SHP77 treated with DMSO at 0.1 percent for 48 hours (cell line): ENCODE results near the gene ITGB4.

ENCODE experiments used
- DNase-seq: peaks from one replicate; lab custom pipeline; 2025; lab: John Stamatoyannopoulos, UW

The ITGB4 gene

DNA sequence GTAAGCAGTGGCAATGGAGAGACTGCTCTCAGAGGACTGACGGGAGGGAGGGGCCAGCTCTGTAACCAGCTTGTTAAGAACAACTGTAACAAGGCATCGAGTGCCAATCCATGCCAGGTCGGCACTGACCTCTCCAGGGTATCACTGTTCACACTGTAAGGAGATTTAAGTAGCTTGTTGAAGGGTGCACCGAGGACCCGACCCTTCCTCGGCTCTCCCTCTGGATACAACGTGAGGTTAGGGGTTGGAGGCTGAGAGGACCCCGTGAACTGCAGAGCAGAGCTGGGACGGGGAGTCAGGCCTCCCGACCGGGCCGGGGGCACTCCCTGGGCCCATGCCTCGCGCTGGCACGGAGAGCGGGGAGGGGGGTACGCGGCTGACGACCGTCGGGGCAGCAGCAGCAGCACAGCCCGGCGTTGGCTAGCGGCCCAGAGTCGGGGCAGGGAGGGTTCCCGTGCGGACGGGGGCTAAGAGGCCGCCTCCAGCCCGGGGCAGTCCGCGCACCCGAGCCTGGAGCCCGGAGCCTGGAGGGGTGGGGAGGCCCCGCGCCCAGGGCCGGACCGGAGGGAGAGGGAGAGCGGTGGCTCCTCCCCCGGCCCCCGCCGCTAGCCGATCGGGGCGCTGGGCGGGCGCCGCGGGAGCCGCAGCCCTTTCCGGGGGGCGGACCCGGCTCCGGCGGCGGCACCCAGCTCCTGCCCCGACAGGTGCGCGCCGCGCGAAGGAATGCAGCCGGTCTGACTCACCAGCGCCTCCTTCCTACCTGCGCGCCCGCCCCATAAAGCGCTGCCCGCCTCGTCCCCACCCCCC is at the start of gene ITGB4:
TSS of gene ITGB4 (plus strand) at position 804 of the 807 bp plus-strand sequence. CDS start 3,245 bp downstream, outside the sequence.
- DNase-seq, result no peak

GRCh38 chr17:75672011-75672410 is 49.2 kb upstream of the ITGB4 start:
- DNase-seq, result no peak

- DNase-seq, result no peak
Observed at GRCh38 chr17:75673487-75673886, 47.8 kb upstream of the ITGB4 start.

DNA sequence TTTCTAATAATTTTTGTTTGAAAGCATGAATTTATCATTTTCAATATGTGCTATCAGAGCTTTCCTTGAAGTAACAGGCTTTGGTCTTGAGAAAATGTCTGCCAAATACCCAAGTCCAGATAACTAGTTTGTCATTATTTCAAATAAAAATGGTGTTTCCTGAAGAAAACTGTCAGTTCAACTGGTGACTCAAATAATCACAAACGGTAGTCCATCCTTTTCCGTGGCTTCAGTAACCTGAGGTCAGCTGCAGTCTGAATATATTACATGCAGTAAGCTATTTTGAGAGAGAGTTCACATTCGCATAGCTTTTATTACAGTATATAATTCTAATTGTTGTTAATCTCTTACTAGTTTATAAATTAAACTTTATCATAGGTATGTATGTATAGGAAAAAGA is 44.8 kb upstream of the ITGB4 start:
- DNase-seq, result no peak

DNA sequence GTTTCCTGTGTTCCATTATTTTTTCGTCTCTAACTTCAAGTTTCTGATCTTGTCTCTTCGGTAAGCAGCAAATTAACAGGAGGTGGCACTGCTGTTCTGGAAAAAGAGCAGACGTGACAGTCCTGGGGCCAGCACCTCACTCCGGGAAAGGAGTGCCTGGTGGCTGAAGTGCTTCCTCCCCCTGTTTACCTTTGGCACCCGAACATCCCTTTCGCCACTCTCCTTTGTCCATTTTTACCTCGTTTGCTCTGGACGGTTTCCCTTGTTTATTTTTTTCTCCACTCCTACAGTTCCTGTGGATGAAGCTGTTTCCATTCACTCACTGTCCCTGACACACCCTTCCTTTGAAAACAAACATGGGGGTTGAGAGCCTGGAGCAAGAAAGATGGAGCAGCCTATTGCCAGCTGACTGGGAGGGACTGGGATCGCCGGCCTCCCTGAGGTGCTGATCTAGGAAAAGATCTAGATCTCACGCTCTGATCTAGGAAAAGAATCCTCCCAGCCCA is 41.5 kb upstream of the ITGB4 start:
- DNase-seq, result no peak

GRCh38 chr17:75680431-75680830 is 40.8 kb upstream of the ITGB4 start:
- DNase-seq, result no peak

- DNase-seq, result no peak
Observed at GRCh38 chr17:75681289-75681688, 40.0 kb upstream of the ITGB4 start.

DNA sequence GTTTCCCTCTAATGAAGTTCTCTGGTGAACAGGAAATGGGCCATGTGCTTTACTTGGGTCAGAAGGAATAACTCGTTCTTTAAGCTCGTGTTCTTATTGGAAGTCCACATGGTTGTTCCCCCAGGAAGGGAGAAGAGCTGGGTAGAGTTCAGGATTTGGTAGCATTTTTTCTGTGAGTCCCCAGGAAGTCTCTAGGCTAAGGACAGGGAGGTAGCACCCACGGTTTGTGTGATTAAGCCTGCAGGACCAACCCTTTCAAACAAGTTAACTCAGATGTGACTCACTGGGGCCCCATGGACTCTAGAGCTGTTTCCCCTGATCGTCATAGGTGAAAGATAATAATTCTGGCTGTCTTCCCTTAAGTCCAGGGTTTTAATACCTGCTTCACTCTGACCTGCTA is 37.7 kb upstream of the ITGB4 start:
- no peak for DNase-seq

DNA sequence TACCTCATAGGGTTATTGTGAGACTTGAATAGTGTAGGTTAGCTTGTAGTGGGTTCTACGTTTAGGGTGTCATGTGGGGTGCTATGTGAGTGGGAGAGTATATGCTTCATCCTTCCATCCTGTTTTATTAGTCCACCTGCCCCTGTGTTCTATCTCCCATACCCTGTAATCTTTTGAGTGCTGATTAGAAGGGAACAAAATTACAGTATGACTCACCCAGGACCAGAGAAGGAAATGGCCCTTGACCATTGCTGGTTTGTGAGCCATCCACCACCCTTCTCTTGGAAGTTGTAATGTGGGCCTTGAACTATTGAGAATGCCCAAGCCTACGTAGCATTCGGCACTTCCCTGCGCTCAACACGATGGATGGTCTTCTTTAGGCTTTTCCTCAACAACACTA is 37.0 kb upstream of the ITGB4 start:
- DNase-seq, result no peak

GRCh38 chr17:75684924-75685323 is 36.3 kb upstream of the ITGB4 start:
- no peak for DNase-seq

DNA sequence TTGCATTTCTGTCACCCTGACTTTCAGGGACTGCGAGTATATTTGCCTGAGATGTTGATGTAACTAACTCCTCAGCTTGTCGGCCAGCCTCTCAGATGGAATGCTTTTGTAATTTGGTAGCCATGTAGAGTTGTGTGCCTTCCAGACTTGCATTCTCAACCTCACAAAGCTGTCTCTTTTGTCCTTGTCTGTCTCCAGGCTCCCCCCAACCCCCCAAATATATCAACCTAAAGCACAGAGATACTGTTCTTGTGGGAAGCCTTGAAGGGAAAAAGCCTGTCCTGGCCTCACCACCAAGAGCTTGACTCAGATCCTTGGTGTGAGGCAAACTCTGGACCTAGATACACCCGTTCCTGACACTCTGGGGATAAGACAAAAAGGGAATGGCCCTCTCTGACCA is 35.8 kb upstream of the ITGB4 start:
- DNase-seq, result no peak

- no peak for DNase-seq
Observed at GRCh38 chr17:75688209-75688825, 32.9 kb upstream of the ITGB4 start.

GRCh38 chr17:75689441-75689873 is 31.8 kb upstream of the ITGB4 start:
- no peak for DNase-seq

- DNase-seq, result no peak
Observed at GRCh38 chr17:75691371-75691791, 29.9 kb upstream of the ITGB4 start.

GRCh38 chr17:75691801-75692626 is 29.2 kb upstream of the ITGB4 start:
- DNase-seq, result no peak

DNA sequence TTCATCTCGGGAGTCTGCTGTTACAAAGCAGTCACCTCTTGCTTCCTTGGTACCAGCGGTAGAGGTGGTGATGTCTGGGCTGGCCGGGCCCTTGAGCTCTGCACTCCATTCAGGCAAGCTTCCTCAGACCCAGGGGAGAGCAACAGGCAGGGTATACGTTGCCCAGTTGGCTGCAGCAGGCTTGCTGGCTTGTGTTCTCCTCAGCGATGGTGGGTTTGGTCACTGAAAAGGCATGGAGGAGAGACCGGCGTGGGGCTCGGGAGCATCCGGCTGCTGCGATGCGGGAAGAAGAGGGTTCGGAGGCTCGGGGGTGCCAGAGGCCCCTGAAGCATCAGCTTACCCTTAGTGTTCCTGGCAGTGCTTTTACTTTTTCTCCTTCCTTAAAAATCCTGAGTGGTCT is 28.3 kb upstream of the ITGB4 start:
- no peak for DNase-seq

DNA sequence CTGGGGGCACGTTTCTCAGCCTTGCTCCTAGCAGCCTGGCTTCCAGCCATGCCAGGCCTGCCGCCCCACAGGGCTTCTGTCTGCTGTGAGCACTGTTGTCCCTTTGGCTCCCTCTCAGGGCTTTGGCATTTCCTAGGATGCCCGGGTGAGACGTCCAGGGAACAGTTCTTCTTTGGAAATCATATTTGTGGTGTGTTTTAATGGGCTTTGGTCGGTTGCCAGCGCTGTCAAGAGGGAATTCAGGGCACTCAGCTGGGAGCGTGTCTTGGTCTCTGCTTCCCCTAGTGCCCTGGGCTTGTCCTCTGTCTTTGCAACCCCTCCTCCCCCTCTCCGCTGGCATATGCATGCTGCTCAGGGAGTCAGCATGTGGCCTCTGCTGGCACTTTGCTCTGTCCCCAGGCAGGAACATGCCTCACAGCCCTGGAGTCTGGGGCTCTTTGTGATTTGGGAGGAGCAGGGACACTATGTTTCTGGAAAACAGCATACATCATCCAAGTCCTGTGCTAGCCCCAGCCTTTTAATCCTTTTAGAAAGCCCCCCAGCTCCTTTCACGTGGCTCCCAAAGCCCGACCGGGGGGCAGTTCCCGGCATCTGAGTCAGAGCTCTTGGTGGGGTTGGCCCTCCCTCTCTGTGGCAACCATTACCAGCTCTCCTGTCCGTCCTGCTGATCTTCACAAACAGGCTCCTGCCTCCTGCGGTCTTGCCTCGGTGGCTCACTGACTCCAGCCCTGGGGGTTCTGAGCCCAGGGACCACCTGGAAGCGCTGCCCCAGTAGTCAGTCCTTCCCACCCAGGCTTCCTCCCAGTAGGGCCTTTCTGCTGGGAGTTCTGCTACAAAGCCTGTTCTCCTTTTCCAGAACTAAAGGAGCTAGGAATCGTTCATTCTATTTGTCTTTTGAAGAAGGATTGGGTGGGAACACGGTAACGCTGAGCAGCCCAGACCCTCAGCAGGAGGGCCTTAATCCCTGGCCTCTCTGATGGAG is 27.5 kb upstream of the ITGB4 start:
- no peak for DNase-seq

DNA sequence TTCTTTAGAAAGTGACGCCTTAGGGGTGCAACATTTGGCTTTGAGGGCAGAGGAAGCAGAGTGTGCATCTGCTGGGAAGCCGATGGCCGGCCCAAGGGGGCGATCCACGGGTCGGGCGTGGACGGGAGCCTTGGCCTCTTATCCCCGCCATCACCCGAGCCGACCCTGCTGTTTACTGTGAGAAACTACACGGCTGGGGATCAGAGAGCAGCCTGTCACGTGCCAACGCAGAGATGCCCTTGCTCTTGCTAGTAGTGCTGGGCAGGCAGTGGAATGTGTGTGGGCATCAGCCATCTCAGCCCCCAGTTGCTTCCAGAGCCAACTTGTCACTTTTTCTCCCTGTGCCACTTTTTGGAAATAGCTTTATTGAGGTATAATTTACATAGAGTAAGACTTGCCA is 26.7 kb upstream of the ITGB4 start:
- no peak for DNase-seq

DNA sequence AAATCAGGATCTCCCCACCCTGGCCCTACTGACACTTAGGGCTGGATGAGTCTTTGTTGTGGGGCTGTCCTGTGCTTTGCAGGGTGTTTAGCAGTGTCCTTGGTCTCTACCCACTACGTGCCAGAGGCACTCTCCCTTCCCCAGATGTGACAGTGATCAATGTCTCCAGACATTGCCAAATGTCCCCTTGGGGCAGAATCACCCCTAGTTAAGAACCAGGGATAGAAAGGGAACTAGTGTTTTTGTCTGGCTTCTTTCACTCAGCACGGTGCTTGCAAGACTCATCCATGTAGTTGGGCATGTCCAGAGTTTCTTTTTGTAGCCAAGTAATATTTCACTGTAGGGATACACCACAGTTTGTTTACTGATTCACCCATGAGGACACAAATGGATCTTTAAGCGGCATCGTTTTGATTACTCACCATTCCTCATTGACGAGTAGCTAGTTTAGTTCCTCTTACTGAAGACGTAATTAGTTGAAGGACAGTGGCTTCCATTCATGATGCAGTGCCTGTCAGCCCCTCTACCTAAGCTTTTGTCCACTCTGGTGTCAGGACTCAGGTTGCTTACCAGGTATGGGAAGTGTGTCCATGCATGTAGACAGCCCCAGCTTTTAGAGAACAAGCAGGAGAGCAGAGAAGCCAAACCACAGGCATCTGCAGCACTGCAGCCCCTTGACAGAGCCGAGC is 26.0 kb upstream of the ITGB4 start:
- no peak for DNase-seq

GRCh38 chr17:75695830-75696271 is 25.4 kb upstream of the ITGB4 start:
- DNase-seq, result no peak
